Measurements from ENCODE around the gene FURIN. TPM values are rescaled to one million over a fixed set of nuclear protein-coding genes. Genes with fewer than 3 reads are reported as not detected.
A peak's percentile ranks its signal among the peaks of the same experiment; 100 is the strongest.

The FURIN gene
- total and polyA plus RNA-seq, 2 of the 8 experiments (the other 6 are each of a cell fraction or from before 2014, with no cell fraction given), result 15.8 to 32.1 TPM

- peak; percentile 18; the same call in 1 of the 2 replicates for TF ChIP-seq SP1 (IDR thresholded peaks at IDR 0.05; ENCODE audit: low read depth, low read length)
- TF ChIP-seq ZNF274 (IDR thresholded peaks at IDR 0.05; ENCODE audit: borderline replicate concordance, extremely low read depth, low read length), result no peak
- TF ChIP-seq ASH2L (IDR thresholded peaks at IDR 0.05; ENCODE audit: low read length), result peak; percentile 64
- no peak for TF ChIP-seq TCF12 (IDR thresholded peaks at IDR 0.05; ENCODE audit: low read depth, low read length)
- peak; percentile 93 for TF ChIP-seq POU5F1 (IDR thresholded peaks at IDR 0.05; ENCODE audit: low read depth, low read length)
- peak; percentile 17; the same call in 1 of the 2 replicates for TF ChIP-seq GABPA (IDR thresholded peaks at IDR 0.05; ENCODE audit: borderline replicate concordance, insufficient read depth, low read length)
- peak; percentile 43; the same call in 1 of the 2 replicates for TF ChIP-seq TEAD4 (IDR thresholded peaks at IDR 0.05; ENCODE audit: low read depth, low read length)
- TF ChIP-seq YY1 (IDR thresholded peaks at IDR 0.05; ENCODE audit: low read depth, low read length), result no peak
- TF ChIP-seq CEBPB (IDR thresholded peaks at IDR 0.05; ENCODE audit: low read depth, low read length), result no peak
- TF ChIP-seq ATF3 (IDR thresholded peaks at IDR 0.05; ENCODE audit: insufficient read depth, low read depth, low read length), result no peak
- no peak for TF ChIP-seq NRF1 (IDR thresholded peaks at IDR 0.05; ENCODE audit: low read depth, low read length)
- no peak for TF ChIP-seq CBX5 (IDR thresholded peaks at IDR 0.05; ENCODE audit: low read depth, low read length)
- no peak for TF ChIP-seq SAP30 (IDR thresholded peaks at IDR 0.05; ENCODE audit: insufficient read depth, insufficient replicate concordance, low read length)
- no peak for TF ChIP-seq BRCA1 (IDR thresholded peaks at IDR 0.05; ENCODE audit: low read depth, low read length)
- TF ChIP-seq SP2 (IDR thresholded peaks at IDR 0.05; ENCODE audit: low read length), result no peak
- TF ChIP-seq TBP (IDR thresholded peaks at IDR 0.05; ENCODE audit: low read depth, low read length), result no peak
Observed at GRCh38 chr15:90839187-90840071, 29.0 kb upstream of the FURIN start (continued).

All from H1 (cell line).